AG09309 (cell line): ENCODE measurements around the gene SCN3A.

Source experiments
- DNase-seq: peaks from one replicate; pipeline ENCODE4 v3.0.0-alpha.2; 2010; ENCODE audit warnings: low read depth
- H3K4me3 ChIP-seq: 2 replicates; pipeline ENCODE4 v1.5.1; 2011; ENCODE audit warnings: mild to moderate bottlenecking, low read depth, low read length, moderate library complexity; ENCODE audit not compliant: control insufficient read depth
- CTCF ChIP-seq: IDR thresholded peaks from 2 replicates; pipeline ENCODE4 v1.5.1; 2011; ENCODE audit warnings: mild to moderate bottlenecking, low read depth, low read length, inconsistent platforms; ENCODE audit not compliant: insufficient read depth, control insufficient read depth; ENCODE audit errors: missing control alignments

SCN3A gene

GRCh38 chr2:165057308-165057707 is 146.5 kb downstream of the SCN3A start:
- TF ChIP-seq CTCF = no peak
- no peak for DNase-seq
- H3K4me3 ChIP-seq = no peak overlapping the region

- DNase-seq = no peak
- H3K4me3 ChIP-seq = no peak overlapping the region
- no peak for TF ChIP-seq CTCF
These were observed 147.3 kb downstream of the SCN3A start for GRCh38 chr2:165056564-165056963.

DNA sequence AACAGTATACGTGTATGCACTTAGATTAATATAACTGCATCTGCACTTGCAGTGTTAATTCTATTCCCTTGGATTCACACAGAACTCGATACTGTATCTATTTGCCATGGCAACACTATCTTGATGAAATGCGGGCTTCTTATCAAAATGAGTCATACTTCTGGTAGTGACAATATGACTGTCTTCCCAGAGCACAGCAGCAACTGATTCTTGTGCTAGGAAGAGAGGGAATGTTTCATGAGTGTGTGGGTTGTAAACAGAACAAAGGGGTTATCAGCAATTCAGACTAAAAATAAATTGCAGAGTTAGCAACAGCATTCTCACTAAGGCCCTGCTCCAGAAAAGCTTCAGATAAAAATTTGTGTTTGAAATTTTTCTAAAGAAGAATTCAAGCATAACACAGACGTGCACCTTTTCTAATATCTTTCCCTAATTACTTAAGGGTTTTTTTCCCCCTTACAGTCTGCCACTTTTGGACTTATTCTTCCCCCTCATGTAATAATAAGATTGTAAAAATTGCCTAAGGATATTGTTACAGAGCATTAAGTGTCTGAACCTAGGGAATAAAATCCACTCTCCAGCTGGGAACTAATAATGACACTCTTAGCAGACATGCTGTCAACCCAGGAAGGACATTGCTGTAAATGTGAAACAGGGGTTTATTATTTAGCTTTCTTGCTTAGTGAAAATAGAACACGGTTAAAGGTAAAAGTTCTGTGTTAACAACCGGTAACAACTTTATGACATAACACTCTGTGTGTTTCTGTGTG is 148.6 kb downstream of the SCN3A start:
- no peak for DNase-seq
- no peak for TF ChIP-seq CTCF
- H3K4me3 ChIP-seq = no peak overlapping the region

- TF ChIP-seq CTCF = no peak
- H3K4me3 ChIP-seq = no peak overlapping the region
- DNase-seq = no peak
These were observed 149.2 kb downstream of the SCN3A start for GRCh38 chr2:165054652-165055051.

- no peak overlapping the region for H3K4me3 ChIP-seq
- no peak for DNase-seq
- TF ChIP-seq CTCF = no peak
These were observed 159.1 kb downstream of the SCN3A start for GRCh38 chr2:165044505-165045303.
